ENCODE measurements around the gene CD40. TPM values are rescaled to one million over a fixed set of nuclear protein-coding genes. Genes with fewer than 3 reads are reported as not detected.

CD40 gene
- polyA plus RNA-seq, 3 donors: 14.4 to 26.1 (median 18.8) TPM

GRCh38 chr20:46130534-46130933, 12.4 kb downstream of the CD40 start:
- H3K27ac Mint-ChIP-seq: no peak overlapping the region
- 59% methylated on average over 2 of the region's 4 CpGs for WGBS (ENCODE audit: insufficient coverage)
- TF ChIP-seq CTCF (IDR thresholded peaks at IDR 0.05): no peak
- peaks cover 0 to 7% of the 10 kb centered on the region in 2 donors for H3K27me3 ChIP-seq (ENCODE audit: control insufficient read depth in 2 of 2, insufficient read depth in 2 of 2, low read length in 2 of 2)
- H3K4me1 ChIP-seq (ENCODE audit: control insufficient read depth in 1 of 2, insufficient read depth in 2 of 2, low read length in 2 of 2): no peaks in the 10 kb centered on the region
- H3K4me1 Mint-ChIP-seq: peaks cover 4% of the 10 kb centered on the region
- H3K9ac ChIP-seq (ENCODE audit: insufficient read depth, low read length, poor library complexity, severe bottlenecking): no peak overlapping the region
- peaks cover 6% of the 10 kb centered on the region for H4K20me1 ChIP-seq (ENCODE audit: insufficient read depth, low read length)
- no peak overlapping the region for H3K4me3 ChIP-seq (replicated peaks in 1 of 3; ENCODE audit: low read depth in 2 of 3, low read length in 3 of 3)
- H3K4me3 Mint-ChIP-seq: no peak overlapping the region
- no peaks in the 10 kb centered on the region for H3K79me2 ChIP-seq (ENCODE audit: insufficient read depth, low read length)
- intact Hi-C loops (cut with micrococcal nuclease): loop anchor here (5.0 to 10.0 kb wide), 3 partner anchors 197 to 554 kb away; partner anchors contain the start of gene TP53RK (in 1 of the 2)
- peaks cover 30 to 44% (median 34%) of the 10 kb centered on the region in 3 donors for H3K27me3 Mint-ChIP-seq (ENCODE audit: low read depth in 3 of 3)
- H3K4me2 ChIP-seq (replicated peaks; ENCODE audit: extremely low read depth, low read length, poor library complexity, severe bottlenecking): no peak overlapping the region
- no peaks in the 10 kb centered on the region for H3K9me3 ChIP-seq (replicated peaks in 1 of 2; ENCODE audit: control insufficient read depth in 1 of 2, insufficient read depth in 1 of 2, low read length in 2 of 2)
- H3K27ac ChIP-seq (ENCODE audit: low read depth in 1 of 2, low read length in 2 of 2): no peak overlapping the region
- no peak overlapping the region for H2AFZ ChIP-seq (ENCODE audit: insufficient read depth, low read depth, low read length, poor library complexity, severe bottlenecking)
- DNase-seq: no peak
- no peaks in the 10 kb centered on the region for H3K36me3 ChIP-seq (replicated peaks in 1 of 2; ENCODE audit: control insufficient read depth in 1 of 2, insufficient read depth in 2 of 2, low read length in 2 of 2)
- H3K9me3 Mint-ChIP-seq: peaks cover 0 to 2% (median 0%) of the 10 kb centered on the region in 7 donors
- H3K36me3 Mint-ChIP-seq: peaks cover 0 to 12% of the 10 kb centered on the region in 2 donors

- H3K4me3 Mint-ChIP-seq: no peak overlapping the region
- peaks cover 0 to 8% of the 10 kb centered on the region in 2 donors for H3K36me3 Mint-ChIP-seq
- no peak for DNase-seq
- no peaks in the 10 kb centered on the region for H3K36me3 ChIP-seq (replicated peaks in 1 of 2; ENCODE audit: control insufficient read depth in 1 of 2, insufficient read depth in 2 of 2, low read length in 2 of 2)
- WGBS (ENCODE audit: insufficient coverage): 63% methylated on average over 1 of the region's 6 CpGs
- no peaks in the 10 kb centered on the region for H3K79me2 ChIP-seq (ENCODE audit: insufficient read depth, low read length)
- TF ChIP-seq CTCF (IDR thresholded peaks at IDR 0.05): no peak
- H3K9me3 Mint-ChIP-seq: peaks cover 0 to 2% (median 0%) of the 10 kb centered on the region in 7 donors
- no peak overlapping the region for H2AFZ ChIP-seq (ENCODE audit: insufficient read depth, low read depth, low read length, poor library complexity, severe bottlenecking)
- H4K20me1 ChIP-seq (ENCODE audit: insufficient read depth, low read length): peaks cover 6% of the 10 kb centered on the region
- peak overlapping the region in 1 of 7 donors; percentile 42 for H3K27ac Mint-ChIP-seq
- no peaks in the 10 kb centered on the region for H3K4me1 ChIP-seq (ENCODE audit: control insufficient read depth in 1 of 2, insufficient read depth in 2 of 2, low read length in 2 of 2)
- peaks cover 4% of the 10 kb centered on the region for H3K4me1 Mint-ChIP-seq
- no peak overlapping the region for H3K4me3 ChIP-seq (replicated peaks in 1 of 3; ENCODE audit: low read depth in 2 of 3, low read length in 3 of 3)
- H3K9me3 ChIP-seq (replicated peaks in 1 of 2; ENCODE audit: control insufficient read depth in 1 of 2, insufficient read depth in 1 of 2, low read length in 2 of 2): no peaks in the 10 kb centered on the region
- no peak overlapping the region for H3K27ac ChIP-seq (ENCODE audit: low read depth in 1 of 2, low read length in 2 of 2)
- H3K4me2 ChIP-seq (replicated peaks; ENCODE audit: extremely low read depth, low read length, poor library complexity, severe bottlenecking): no peak overlapping the region
- no peak overlapping the region for H3K9ac ChIP-seq (ENCODE audit: insufficient read depth, low read length, poor library complexity, severe bottlenecking)
- intact Hi-C loops (cut with micrococcal nuclease): loop anchor here (5.0 to 10.0 kb wide), 3 partner anchors 196 to 553 kb away; partner anchors contain the start of gene TP53RK (in 1 of the 2)
- H3K27me3 ChIP-seq (ENCODE audit: control insufficient read depth in 2 of 2, insufficient read depth in 2 of 2, low read length in 2 of 2): peaks cover 0 to 7% of the 10 kb centered on the region in 2 donors
- peaks cover 30 to 44% (median 33%) of the 10 kb centered on the region in 3 donors for H3K27me3 Mint-ChIP-seq (ENCODE audit: low read depth in 3 of 3)
These were observed 13.3 kb downstream of the CD40 start for GRCh38 chr20:46131396-46131795.

Measured in CD14-positive monocyte (primary cell).